ENCODE results near the gene GRIA3.
"Not testable (repeated sequence)": the region's sequence is repeated elsewhere in the genome, so short reads cannot be mapped to it uniquely, and the experiment has no call there.

Gene GRIA3

DNA sequence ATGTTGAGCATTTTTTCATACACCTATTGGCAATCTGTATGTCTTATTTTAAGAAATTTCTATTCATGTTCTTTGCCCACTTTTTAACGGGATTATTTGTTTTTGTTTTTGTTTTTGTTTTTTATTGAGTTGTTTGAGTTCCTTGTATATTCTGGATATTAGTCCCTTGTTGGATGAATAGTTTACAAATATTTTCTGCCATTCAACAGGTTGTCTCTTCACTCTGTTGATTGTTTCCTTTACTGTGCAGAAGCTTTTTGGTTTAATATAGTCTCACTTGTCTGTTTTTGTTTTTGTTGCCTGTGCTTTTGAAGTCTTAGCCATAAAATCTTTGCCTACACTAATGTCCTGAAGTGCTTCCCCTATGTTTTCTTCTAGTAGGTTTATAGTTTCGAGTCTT lies 202.1 kb downstream of the GRIA3 start:
- not testable (repeated sequence) for DNase-seq

DNA sequence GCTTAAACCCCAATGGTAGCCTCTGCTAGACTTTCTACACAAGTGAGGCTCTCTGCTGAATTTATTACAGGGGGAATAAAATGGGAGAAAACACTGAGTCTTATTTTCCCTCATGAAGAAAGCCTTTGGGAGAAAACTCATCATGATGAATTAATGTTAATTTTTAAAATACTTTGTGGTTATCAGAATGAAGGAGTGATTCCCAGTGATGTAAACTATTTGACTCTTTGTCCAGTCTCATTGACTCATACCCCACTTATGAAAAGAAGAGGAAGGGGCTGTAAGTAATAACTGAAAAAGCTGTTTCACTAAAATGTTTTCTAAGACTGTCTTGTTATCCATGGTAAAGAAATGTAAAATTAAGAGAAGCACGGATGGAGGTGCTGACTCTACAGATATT lies 208.8 kb downstream of the GRIA3 start:
- DNase-seq = no peak

DNA sequence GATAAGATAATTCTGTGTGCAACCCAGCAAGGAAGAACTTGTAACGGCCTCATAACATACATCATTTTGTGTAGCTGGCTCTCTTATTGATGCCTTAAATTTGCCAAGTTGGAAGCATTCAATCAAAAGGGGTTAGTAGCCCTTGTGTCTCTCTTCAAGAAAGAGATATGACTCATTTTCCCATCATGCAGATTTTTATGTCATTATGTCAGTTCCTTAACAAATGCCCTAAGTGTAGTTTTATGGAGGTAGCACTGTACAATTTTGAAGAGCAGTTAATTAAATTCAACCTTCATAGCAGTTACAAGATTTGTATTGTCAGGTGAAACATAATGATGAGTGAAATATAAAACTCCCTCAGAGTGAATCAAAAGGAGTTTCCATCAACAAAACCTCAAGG lies 215.6 kb downstream of the GRIA3 start:
- DNase-seq = no peak

DNA sequence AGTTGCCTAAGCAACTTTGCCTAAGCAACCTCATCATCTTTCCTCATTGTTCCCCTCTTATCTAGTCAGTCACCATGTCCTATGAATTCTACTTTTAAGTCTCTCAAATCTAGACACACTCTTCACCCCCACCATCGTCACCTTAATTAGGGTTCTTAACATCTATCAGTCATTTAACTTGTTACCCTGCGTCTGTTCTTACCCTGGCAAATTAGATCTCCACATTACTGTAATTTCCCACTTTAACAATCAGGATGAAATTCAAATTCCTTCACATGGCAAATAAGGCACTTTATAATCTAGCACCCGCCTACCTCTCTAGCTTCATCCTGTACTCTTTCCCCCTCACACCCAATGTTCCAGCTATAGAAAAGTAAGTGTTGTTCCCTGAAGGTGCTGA lies 221.2 kb downstream of the GRIA3 start:
- no peak for DNase-seq

DNA sequence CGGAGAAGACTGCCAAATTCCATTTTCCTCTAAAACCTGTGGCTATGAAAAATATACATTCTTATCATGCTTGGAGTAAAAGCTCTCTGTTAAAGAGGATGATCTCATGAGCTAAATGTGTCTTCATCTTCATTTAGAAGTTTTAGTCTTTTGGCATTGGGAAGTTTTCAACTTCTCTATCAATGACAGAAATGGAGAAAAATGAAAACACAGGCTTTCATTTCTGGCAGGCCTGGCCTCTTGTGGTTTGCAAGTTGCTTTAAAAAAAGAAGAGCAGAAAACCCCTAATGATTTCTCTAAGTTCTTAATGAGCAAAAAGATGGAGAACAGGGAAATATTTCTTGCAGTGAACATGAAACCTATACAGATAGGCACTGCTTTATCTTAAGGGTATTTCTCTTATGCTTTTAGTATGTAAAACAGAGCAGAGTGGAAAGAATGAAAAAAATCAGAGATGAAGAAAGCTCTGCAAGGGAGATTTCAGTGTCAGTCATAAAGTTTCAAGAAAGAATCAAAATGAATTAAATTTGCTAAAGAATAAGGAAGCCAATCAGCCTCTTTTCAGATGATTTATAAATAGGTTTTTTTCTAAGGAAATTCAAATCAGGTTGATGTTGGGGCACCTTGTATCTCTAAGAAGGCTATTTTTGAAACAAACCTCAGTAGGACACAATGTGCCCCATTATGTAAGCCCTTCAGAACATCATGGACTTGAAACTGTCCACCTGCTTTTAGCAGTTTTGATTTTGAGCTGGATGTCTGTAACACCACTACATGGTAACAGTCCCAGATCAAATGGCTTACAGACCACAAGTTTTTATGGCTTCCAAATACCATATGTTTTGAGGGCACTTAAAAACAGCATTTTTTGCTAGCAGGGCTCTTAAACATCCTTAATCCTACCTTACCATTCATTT lies 225.0 kb downstream of the GRIA3 start:
- DNase-seq = no peak

DNA sequence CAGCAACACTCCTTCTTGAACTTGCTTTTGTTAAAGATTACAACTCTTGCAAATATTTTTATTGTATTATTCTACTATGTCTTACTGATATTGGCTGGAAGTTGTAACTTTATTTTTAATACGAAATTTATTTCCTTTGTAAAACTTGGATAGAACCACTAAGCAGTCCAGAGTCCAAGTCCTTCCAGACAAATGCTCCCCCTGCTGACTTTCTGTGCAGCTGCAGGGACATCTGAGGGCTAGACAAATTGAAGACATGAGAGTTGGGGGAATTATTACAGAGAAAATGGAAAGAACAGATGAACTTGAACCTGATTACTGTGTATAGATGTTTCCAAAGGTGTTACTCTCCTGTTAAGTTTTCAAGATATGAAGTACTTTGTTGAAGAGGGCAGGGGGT lies 238.8 kb downstream of the GRIA3 start:
- no peak for DNase-seq

DNA sequence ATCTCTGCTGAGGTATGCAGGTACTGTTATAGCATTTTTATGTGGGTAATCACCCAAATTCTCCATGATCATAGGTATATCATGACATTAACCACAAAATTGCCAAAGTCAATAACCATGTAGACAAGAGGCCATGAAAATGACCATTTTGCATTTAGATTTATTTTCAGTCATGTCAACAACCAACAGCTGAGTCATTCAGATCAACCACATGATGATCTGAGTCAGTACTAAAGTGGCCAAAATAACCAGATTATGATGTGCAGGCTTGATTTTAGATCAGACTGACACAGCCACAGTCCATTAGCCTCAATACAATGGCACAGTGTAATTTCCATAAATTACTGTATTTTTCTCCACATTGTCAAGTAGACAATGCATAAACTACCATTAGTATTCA lies 240.5 kb downstream of the GRIA3 start:
- DNase-seq = no peak

DNA sequence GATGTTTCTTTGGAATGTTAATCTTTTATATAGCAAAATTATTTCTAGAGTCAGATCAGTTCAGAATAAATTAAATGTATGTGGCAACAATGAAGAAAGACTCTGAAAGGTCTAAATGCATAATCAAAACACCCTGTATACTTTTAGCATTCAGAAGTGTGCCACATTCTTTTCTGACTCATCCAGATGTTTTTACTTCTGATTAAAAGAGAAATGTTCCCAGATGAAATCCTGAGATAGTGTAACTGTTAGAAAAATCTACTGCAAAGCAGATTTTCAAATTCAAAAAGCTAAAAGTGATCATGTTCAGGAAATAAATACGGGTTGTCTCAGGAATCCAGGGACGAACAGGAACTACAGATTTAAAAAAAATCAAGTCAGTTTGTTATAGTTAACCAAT lies 241.4 kb downstream of the GRIA3 start:
- no peak for DNase-seq

DNA sequence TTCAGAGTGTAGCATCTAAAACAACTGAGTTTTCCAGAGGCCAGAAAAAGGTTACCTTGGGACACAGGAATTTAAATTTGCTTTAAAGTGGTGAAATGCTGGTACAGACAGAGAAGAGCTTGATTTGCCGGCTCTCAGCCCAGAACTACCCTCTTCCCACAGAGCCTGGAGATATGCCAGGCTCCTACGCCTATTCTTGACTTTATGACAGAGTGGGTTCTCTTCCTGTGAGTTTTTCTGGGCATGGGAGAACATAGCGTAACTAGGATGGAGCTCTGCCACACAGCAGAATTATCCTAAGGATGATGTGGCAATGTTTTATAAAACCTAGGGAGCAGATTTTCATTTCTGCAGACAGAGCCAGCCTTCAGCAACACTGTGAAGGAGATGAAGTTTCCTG lies 241.8 kb downstream of the GRIA3 start:
- DNase-seq = no peak

DNA sequence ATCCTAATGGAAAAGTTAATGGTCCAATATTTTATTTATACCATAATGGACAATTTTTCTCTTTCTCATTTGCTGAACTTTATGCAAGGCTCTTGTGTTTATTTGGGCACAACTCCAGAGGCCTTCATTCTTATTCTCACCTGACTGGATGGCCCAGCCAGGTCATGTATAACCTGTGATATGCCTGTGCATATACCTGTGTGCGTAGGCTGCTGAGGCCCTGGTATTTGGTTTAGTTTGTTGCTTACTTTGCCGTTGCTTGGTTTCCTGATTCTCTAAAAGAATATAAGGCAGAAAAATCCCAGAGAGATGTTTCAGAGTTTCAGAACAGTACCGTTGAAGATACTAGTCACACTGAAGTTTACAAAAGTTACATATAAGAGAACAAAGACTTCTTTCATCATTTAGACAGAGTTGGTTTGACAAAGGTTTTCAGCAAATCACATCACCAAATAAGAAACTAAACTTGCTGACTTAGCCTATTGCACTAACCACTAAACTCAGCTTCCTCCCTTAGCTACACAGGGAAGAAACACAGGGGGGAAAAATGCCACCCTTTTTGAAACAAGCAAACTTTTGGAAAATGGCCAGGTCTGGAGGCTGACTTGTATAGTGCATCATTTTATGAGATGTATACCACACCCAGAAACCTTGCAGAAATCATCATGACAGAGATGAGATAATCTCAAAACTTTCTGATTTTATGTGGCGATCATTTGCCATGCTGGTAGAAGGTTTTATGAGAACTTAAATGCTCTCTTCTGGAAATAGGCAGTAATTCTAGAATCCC lies 248.5 kb downstream of the GRIA3 start:
- DNase-seq = no peak

DNA sequence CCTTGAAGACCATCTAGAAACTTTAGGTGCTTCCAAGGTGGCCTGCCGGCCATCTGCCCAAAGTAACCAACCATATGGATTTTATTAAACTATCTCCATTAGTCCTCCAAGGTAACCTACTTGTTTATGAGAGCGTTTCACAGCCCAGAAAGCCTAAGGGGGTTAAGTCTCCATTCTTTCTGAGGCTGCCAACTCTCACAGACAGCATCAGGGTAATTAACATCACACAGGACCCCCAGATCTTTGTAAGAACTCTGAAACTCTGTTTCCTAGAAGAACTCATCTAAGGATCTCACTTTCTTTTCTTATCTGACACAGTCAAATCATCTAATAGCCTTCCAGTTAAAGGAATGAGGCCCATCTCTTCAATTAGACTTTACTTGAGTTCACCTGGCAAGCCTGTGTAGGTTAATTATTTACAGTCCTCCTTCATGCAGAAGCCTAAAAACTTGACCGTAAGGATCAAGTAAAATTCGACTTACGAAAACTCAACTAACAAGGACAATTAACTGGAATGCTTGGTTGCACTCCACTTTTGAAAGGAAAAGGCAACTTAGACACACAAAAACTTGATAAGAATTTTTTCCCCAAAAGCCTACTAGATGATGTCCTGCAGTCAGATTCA lies 252.5 kb downstream of the GRIA3 start:
- DNase-seq = no peak

DNA sequence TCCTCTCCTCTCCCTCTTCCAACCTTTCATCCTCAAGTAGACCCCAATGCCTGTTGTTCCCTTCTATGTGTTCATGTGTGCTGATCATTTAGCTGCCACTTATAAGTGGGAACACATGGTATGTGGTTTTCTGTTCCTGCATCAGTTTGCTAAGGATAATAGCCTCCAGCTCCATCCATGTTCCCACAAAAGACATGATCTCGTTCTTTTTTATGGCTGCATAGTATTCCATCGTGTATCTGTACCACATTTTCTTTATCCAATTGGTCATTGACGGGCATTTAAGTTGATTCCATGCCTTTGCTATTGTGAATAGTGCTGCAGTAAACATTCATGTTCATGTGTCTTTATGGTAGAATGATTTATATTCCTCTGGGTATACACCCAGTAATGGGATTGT lies 255.8 kb downstream of the GRIA3 start:
- DNase-seq = not testable (repeated sequence)

DNA sequence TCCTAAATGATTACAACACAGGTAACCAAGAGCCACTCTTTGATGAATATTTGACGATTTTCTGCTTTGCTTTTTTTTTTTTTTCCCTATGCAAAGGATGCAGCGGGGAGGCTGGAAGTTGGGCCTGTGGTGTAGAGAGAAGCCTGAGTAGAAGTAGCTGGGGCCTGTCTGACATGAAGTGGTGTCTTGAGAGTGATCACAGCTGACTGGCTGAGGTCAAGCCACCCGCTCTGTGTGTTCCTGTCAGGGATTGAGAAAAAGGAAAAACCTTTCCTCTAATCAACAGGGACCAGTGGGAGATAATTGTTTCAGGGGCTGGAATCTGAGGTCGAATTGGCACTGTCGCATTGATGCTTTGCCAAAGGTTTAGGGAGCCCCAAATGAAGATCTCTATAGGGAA lies 258.7 kb downstream of the GRIA3 start:
- no peak for DNase-seq

DNA sequence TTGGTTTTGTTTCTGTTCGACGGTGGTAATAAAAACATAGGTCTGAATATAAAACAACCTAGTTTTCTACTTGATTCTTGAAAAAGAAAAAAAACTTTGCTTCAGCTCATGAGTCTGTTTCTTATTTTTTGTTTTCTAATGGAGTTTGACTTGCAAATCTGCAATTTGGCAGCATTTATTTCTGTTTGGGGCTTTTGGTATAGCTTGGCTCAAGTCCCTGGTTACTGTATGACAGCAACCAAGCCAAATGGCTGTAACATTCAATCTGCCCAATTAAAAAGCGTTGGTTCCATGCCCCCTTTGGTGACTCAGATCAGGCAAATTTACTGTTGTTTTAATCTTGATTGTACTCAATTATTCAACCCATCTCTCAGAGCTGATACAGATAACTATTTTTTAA lies 263.4 kb downstream of the GRIA3 start:
- no peak for DNase-seq

DNA sequence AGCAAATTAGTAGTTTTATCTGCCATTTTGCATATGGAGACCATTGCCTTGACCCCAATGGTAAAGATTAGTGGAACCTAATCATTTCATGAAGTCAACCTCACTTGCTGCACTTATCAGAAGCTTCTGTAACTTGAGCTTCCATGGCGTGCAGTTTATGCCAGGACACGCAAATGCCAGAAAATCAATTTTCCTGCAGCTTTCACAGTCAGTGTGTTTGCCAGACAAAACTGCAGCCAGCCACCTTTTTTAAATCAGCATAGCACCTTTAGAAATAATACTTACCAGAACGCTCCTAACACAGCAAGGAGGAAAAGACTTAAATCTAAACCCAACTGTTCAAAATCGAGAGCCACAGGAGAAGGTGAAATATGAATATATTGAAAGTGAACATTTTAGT lies 265.3 kb downstream of the GRIA3 start:
- DNase-seq = no peak

DNA sequence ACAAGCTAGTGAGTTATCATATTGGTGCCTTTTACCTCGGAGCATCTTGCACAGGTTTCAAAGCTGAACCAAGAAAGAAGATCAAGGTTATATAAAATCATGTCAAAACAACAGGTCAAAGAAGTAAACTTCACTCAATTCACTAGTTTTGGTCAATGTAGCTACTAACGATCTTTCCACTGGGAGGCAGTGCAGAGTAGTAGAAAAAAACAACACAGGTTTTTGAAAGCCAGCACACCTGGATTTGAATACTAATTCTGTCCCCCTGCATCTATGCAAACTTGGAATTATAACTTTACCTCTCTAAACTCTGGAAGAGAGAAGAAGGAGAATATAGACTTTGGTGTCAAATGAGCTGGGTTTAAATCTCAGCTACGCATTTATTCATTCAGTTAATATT lies 266.1 kb downstream of the GRIA3 start:
- DNase-seq = no peak

DNA sequence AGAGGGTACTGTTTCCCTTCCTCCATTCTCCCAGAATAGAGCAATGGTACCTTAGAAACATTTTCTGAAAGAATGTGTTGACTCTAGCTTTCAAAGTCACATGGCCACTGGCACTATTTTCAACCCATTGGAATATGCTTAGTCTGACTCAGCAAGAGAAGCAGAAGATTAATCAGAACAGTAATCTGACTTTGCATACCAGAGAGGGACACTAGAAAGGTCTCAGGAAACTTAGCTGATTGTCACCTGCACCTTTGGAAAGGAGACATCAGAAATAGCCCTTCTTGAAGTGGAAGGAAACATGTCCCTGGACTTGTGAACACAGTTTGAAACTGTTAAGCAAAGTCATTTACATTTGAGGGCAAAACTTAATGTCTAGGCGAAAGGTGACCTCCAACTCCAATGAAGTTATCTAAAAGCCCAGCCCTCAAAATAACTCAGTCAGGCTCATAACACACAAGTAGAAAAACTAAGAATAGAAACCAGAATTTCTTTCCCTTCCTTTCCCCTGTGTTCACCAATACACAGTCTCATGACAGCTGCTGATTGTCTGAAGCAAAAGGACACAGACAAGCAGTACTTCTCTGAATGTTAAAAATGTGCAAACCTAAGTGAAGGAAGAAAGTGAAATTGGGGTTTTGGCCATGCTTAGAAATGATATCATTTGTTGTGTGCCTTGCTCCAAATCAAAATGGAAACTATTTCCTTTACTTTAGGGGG lies 270.8 kb downstream of the GRIA3 start:
- DNase-seq = no peak

DNA sequence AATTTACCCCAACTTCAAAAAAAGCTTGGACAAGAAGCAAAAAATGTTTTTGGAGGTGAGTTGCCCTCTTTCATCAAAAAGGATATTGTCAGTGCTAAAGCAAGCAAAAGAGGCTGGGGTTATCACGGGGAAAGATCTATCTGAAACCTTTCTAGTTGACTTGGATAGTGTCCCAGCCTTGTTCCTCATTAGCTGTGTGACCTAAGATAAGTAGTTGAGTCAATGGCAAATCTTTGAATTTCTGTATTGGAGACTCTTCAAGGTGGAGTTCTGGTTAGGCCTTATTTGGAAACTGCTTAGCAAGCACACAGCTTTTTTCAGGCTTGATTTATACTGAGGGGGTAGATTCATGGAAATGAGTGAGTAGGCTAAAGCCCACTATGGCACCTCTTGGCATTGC lies 271.6 kb downstream of the GRIA3 start:
- no peak for DNase-seq

DNA sequence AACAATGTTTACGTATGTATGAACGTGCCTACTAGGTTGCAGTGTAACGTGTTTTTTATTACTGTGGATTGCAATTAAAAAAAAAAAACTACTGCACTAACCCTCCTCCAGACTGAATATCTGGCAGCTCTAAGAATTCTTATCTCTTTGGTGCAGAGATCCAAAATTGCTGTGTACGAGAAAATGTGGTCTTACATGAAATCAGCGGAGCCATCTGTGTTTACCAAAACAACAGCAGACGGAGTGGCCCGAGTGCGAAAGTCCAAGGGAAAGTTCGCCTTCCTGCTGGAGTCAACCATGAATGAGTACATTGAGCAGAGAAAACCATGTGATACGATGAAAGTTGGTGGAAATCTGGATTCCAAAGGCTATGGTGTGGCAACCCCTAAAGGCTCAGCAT lies 280.6 kb downstream of the GRIA3 start:
- DNase-seq = no peak

DNA sequence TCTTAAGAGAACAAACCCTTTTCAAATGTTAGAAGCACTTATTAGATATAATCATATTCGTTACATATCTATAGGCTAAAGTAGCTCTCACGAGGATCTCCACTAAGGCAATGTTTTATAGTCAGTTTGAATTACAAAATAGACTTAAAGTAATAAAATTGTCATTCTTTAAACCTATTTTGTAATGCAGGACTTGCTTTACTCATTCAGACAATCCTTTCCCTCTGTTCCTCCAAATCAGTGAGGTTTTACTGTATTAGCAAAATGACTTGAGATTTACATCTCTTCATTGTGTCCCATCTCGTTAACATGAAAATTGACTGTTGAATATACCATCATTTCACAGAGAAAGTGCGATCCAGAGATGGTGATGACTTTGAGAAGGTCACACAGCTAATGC lies 284.4 kb downstream of the GRIA3 start:
- no peak for DNase-seq

DNA sequence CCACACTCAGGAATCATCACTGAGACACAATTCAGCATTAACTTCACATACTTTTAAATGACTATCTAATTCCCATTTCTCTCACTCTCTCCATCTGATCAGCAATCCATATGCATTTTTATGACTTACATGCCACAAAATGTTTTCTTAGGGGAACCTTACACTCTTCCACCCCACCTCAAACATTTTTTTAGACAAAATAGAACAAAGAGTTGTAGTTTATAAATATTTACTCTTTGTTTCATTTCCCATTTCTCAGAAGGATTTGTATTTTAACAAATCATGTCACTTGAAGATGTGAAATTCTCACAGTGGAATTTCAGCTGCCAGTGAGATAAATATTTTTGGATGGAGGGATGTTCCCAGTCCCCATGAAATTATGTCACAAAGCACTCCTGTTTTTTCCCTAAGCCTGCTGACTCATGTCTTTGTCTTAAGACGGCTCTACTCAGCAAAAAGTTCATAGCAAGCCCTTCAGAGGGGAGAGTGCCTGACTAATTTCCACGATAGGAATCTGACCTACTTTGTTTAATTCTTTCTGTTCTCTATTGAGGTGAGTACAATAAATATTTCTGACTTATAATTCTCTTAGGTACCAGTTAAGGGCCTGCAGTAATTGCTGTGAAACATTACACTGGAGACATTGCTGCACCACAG lies 291.1 kb downstream of the GRIA3 start:
- no peak for DNase-seq

DNA sequence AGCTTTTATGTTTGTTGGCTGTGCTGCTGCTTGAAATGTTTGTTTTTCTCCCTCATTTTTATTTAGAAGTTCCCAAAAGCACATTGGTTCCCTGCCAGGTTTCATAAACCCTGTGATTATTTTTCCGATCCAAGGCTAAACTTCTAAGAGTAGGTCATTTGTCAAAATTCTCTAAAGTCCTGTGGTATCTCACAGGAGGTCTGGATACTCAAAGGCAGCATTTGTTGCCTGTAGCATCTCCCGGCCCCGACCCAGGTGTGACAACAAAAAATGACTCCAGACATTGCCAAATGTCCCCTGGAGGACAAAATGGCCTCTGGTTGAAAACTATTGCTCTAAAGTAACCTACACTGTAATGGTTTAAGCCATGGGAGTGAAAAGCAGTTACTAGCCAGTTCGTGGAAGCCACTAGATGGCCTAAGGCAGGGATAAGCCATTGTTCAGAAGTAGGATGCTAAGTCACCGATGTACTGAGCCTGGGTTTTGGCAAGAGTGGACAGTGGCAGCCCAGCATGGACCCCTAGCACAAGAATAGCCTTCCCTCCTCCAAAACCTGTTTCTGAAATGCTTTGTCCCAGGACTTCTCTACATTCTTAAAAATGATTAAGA lies 292.6 kb downstream of the GRIA3 start:
- no peak for DNase-seq
